DMS53 (cell line): ENCODE results near the gene SLC12A7.
"Not testable (repeated sequence)": the region's sequence is repeated elsewhere in the genome, so short reads cannot be mapped to it uniquely, and the experiment has no call there.

Experiments used
- DNase-seq: peaks from one replicate; lab custom pipeline; 2025; lab: John Stamatoyannopoulos, UW

Gene SLC12A7

GRCh38 chr5:1095990-1096363 lies 15.9 kb downstream of the SLC12A7 start:
- no peak for DNase-seq

- DNase-seq = no peak
Observed at GRCh38 chr5:1095302-1095989, 16.4 kb downstream of the SLC12A7 start.

GRCh38 chr5:1094670-1095190 lies 17.1 kb downstream of the SLC12A7 start:
- DNase-seq = no peak

- DNase-seq = no peak
Observed at GRCh38 chr5:1093361-1093760, 18.5 kb downstream of the SLC12A7 start.

- no peak for DNase-seq
Observed at GRCh38 chr5:1092122-1092521, 19.7 kb downstream of the SLC12A7 start.

GRCh38 chr5:1091632-1092031 lies 20.2 kb downstream of the SLC12A7 start:
- DNase-seq = no peak

GRCh38 chr5:1090538-1090937 lies 21.3 kb downstream of the SLC12A7 start:
- no peak for DNase-seq

- DNase-seq = no peak
Observed at GRCh38 chr5:1089621-1090040, 22.2 kb downstream of the SLC12A7 start.

GRCh38 chr5:1089146-1089545 lies 22.7 kb downstream of the SLC12A7 start:
- no peak for DNase-seq

- no peak for DNase-seq
Observed at GRCh38 chr5:1088726-1089125, 23.1 kb downstream of the SLC12A7 start.

GRCh38 chr5:1088031-1088430 lies 23.8 kb downstream of the SLC12A7 start:
- no peak for DNase-seq

GRCh38 chr5:1087428-1087827 lies 24.4 kb downstream of the SLC12A7 start:
- no peak for DNase-seq

GRCh38 chr5:1086871-1087270 lies 25.0 kb downstream of the SLC12A7 start:
- DNase-seq = no peak

GRCh38 chr5:1086137-1086536 lies 25.7 kb downstream of the SLC12A7 start:
- DNase-seq = no peak

GRCh38 chr5:1085391-1085790 lies 26.5 kb downstream of the SLC12A7 start:
- DNase-seq = no peak

- no peak for DNase-seq
Observed at GRCh38 chr5:1083823-1084605, 27.8 kb downstream of the SLC12A7 start.

GRCh38 chr5:1083026-1083425 lies 28.8 kb downstream of the SLC12A7 start:
- DNase-seq = not testable (repeated sequence)

- no peak for DNase-seq
Observed at GRCh38 chr5:1081519-1081918, 30.3 kb downstream of the SLC12A7 start.

GRCh38 chr5:1080432-1080831 lies 31.4 kb downstream of the SLC12A7 start:
- no peak for DNase-seq

GRCh38 chr5:1079961-1080360 lies 31.9 kb downstream of the SLC12A7 start:
- no peak for DNase-seq

- DNase-seq = no peak
Observed at GRCh38 chr5:1079486-1079885, 32.4 kb downstream of the SLC12A7 start.

GRCh38 chr5:1078851-1079250 lies 33.0 kb downstream of the SLC12A7 start:
- DNase-seq = no peak

- DNase-seq = no peak
Observed at GRCh38 chr5:1078206-1078605, 33.7 kb downstream of the SLC12A7 start.
